CD1c-positive myeloid dendritic cell (primary cell): Measurements from ENCODE around the gene C4B.
"Not testable (repeated sequence)": the region's sequence is repeated elsewhere in the genome, so short reads cannot be mapped to it uniquely, and the experiment has no call there.

Source experiments
- DNase-seq: peaks from one replicate; pipeline ENCODE4 v3.0.0-alpha.2; 2016; ENCODE audit errors: extremely low spot score

The C4B gene

GRCh38 chr6:31980998-31981397 lies 33.6 kb upstream of the C4B start:
- not testable (repeated sequence) for DNase-seq

GRCh38 chr6:31981744-31982143 lies 32.9 kb upstream of the C4B start, which contains the start of gene C4A:
C4A (plus strand) TSS chr6:31982057; CDS start chr6:31982108, 51 bp downstream.
- not testable (repeated sequence) for DNase-seq

GRCh38 chr6:31989363-31989762 lies 25.2 kb upstream of the C4B start:
- not testable (repeated sequence) for DNase-seq

- DNase-seq, result not testable (repeated sequence)
Observed at GRCh38 chr6:31994421-31994820, 20.2 kb upstream of the C4B start.

- DNase-seq, result not testable (repeated sequence)
Observed at GRCh38 chr6:31996385-31996784, 18.2 kb upstream of the C4B start.

- not testable (repeated sequence) for DNase-seq
Observed at GRCh38 chr6:32002546-32003268, 11.9 kb upstream of the C4B start.

- not testable (repeated sequence) for DNase-seq
Observed at GRCh38 chr6:32003301-32003700, 11.3 kb upstream of the C4B start.

GRCh38 chr6:32004393-32004792 lies 10.2 kb upstream of the C4B start:
- DNase-seq, result not testable (repeated sequence)

- not testable (repeated sequence) for DNase-seq
Observed at GRCh38 chr6:32004864-32005537, 9.6 kb upstream of the C4B start.

GRCh38 chr6:32005538-32005880 lies 9.1 kb upstream of the C4B start:
- DNase-seq, result not testable (repeated sequence)

- not testable (repeated sequence) for DNase-seq
Observed at GRCh38 chr6:32005991-32006529, 8.5 kb upstream of the C4B start.

- DNase-seq, result not testable (repeated sequence)
Observed at GRCh38 chr6:32007086-32007485, 7.5 kb upstream of the C4B start.

GRCh38 chr6:32008037-32008436 lies 6.6 kb upstream of the C4B start:
- not testable (repeated sequence) for DNase-seq

GRCh38 chr6:32008616-32009015 lies 6.0 kb upstream of the C4B start:
- DNase-seq, result not testable (repeated sequence)

GRCh38 chr6:32009537-32009936 lies 5.1 kb upstream of the C4B start:
- not testable (repeated sequence) for DNase-seq

GRCh38 chr6:32010856-32011530 lies 3.6 kb upstream of the C4B start:
- not testable (repeated sequence) for DNase-seq

GRCh38 chr6:32012941-32013617 lies 1.5 kb upstream of the C4B start:
- not testable (repeated sequence) for DNase-seq

- not testable (repeated sequence) for DNase-seq
Observed at GRCh38 chr6:32013738-32014137, 857 bp upstream of the C4B start.

GRCh38 chr6:32022100-32022499 lies 7.5 kb downstream of the C4B start:
- DNase-seq, result not testable (repeated sequence)

GRCh38 chr6:32028631-32029030 lies 14.0 kb downstream of the C4B start:
- DNase-seq, result not testable (repeated sequence)

GRCh38 chr6:32029553-32029952 lies 15.0 kb downstream of the C4B start:
- DNase-seq, result not testable (repeated sequence)
